HL-60 (cell line): ENCODE results near the gene GALNS.
"Not testable (repeated sequence)": the region's sequence is repeated elsewhere in the genome, so short reads cannot be mapped to it uniquely, and the experiment has no call there.

Experiments
- POLR2AphosphoS5 ChIP-seq: IDR thresholded peaks from 2 replicates; pipeline ENCODE4 v1.6.1; 2012; ENCODE audit warnings: low read depth
- TF ChIP-seq, protein P1 (sequence below): IDR thresholded peaks from one replicate; pipeline ENCODE4 v1.5.1; 2011; ENCODE audit warnings: low read length, control low read depth, inconsistent platforms; ENCODE audit not compliant: insufficient read depth

- TF ChIP-seq, protein P1, sequence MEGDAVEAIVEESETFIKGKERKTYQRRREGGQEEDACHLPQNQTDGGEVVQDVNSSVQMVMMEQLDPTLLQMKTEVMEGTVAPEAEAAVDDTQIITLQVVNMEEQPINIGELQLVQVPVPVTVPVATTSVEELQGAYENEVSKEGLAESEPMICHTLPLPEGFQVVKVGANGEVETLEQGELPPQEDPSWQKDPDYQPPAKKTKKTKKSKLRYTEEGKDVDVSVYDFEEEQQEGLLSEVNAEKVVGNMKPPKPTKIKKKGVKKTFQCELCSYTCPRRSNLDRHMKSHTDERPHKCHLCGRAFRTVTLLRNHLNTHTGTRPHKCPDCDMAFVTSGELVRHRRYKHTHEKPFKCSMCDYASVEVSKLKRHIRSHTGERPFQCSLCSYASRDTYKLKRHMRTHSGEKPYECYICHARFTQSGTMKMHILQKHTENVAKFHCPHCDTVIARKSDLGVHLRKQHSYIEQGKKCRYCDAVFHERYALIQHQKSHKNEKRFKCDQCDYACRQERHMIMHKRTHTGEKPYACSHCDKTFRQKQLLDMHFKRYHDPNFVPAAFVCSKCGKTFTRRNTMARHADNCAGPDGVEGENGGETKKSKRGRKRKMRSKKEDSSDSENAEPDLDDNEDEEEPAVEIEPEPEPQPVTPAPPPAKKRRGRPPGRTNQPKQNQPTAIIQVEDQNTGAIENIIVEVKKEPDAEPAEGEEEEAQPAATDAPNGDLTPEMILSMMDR = not testable (repeated sequence)
- TF ChIP-seq POLR2AphosphoS5 = not testable (repeated sequence)
Observed at GRCh38 chr16:88771781-88772180, 85.0 kb downstream of the GALNS start.
